Retinal pigment epithelial cell (primary cell): ENCODE results near the gene STXBP6.
"Not testable (repeated sequence)": the region's sequence is repeated elsewhere in the genome, so short reads cannot be mapped to it uniquely, and the experiment has no call there.

ENCODE experiments used
- DNase-seq: peaks from one replicate; pipeline ENCODE4 v3.0.0-alpha.2; 2010; ENCODE audit warnings: low read depth
- H3K4me3 ChIP-seq: 2 replicates; pipeline ENCODE4 v1.5.1; 2011; ENCODE audit warnings: mild to moderate bottlenecking, low read length, control low read depth, moderate library complexity
- TF ChIP-seq, protein P1 (sequence below): conservative IDR thresholded peaks from 2 replicates; pipeline ENCODE4 v1.5.1; 2011; ENCODE audit warnings: low read depth, low read length, control low read depth, inconsistent platforms

Gene STXBP6

GRCh38 chr14:24966579-24966964 lies 83.4 kb downstream of the STXBP6 start:
- H3K4me3 ChIP-seq, result no peak overlapping the region
- DNase-seq, result no peak
- TF ChIP-seq, protein P1, sequence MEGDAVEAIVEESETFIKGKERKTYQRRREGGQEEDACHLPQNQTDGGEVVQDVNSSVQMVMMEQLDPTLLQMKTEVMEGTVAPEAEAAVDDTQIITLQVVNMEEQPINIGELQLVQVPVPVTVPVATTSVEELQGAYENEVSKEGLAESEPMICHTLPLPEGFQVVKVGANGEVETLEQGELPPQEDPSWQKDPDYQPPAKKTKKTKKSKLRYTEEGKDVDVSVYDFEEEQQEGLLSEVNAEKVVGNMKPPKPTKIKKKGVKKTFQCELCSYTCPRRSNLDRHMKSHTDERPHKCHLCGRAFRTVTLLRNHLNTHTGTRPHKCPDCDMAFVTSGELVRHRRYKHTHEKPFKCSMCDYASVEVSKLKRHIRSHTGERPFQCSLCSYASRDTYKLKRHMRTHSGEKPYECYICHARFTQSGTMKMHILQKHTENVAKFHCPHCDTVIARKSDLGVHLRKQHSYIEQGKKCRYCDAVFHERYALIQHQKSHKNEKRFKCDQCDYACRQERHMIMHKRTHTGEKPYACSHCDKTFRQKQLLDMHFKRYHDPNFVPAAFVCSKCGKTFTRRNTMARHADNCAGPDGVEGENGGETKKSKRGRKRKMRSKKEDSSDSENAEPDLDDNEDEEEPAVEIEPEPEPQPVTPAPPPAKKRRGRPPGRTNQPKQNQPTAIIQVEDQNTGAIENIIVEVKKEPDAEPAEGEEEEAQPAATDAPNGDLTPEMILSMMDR, result no peak

DNA sequence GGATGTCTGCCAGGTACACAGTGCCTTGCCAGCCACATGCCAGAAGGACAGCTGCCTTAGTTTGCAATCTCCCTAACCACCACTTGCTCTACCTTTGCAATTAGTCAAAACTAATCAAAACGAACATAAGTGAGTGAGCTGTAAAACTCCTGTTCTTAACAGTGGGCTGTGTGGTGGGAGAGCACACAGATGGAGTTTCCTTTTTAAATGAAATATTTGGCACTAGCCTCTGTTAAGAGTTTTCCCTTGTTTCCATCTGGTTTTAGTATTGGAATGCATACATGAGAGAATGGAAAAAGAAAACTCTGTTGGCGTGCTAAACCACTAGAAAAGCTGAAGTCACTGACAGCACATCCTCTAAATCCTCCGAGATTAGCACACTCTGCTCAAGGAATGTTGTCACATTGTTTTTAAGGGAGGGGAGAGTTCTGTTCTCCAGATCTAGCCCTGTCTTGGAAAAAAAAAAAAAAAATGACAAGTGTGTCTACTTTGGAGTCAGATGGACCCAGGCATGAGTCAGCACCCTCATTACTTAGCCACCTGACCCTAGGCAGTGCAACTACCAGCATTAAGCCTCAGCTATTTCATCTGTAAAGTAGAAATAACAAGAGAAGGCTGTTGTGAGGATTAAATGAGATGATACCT lies 83.9 kb downstream of the STXBP6 start:
- H3K4me3 ChIP-seq, result no peak overlapping the region
- DNase-seq, result peak; percentile 95
- TF ChIP-seq, protein P1, result no peak

DNA sequence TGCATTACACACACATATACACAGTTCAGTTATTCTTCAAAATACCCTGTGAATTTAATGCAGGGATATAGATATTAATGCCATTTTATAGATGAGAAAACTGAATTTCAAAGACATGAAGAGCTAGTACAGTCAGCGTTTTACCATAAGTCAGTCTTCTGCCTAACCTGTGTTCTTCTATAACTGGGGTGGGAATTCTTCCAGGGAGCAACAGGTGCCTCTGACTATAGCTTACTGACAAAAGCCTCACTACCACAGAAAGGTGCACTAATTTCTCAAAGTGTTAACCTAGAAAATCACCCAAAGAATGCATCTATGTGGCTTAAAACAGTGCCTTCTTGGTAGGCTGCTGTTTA lies 84.4 kb downstream of the STXBP6 start:
- TF ChIP-seq, protein P1, result no peak
- DNase-seq, result no peak
- no peak overlapping the region for H3K4me3 ChIP-seq

- DNase-seq, result no peak
- H3K4me3 ChIP-seq, result no peak overlapping the region
- TF ChIP-seq, protein P1, result no peak
These were observed 85.4 kb downstream of the STXBP6 start for GRCh38 chr14:24964591-24964990.

- TF ChIP-seq, protein P1, result no peak
- H3K4me3 ChIP-seq, result no peak overlapping the region
- no peak for DNase-seq
These were observed 85.9 kb downstream of the STXBP6 start for GRCh38 chr14:24964048-24964447.

DNA sequence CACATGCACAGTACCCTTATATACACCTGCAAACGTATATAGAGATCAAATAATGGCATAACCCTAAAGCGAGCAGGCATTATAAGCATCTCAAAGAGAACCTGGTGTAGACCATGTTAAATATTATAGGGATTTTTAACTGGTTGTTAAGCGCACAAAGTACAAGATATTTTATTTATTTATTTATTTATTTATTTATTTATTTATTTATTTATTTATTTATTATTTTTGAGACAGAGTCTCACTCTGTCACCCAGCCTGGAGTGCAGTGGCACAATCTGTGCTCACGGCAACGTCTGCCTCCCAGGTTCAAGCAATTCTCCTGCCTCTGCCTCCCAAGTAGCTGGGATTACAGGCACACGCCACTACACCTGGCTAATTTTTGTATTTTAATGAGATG lies 87.8 kb downstream of the STXBP6 start:
- not testable (repeated sequence) for H3K4me3 ChIP-seq, DNase-seq

DNA sequence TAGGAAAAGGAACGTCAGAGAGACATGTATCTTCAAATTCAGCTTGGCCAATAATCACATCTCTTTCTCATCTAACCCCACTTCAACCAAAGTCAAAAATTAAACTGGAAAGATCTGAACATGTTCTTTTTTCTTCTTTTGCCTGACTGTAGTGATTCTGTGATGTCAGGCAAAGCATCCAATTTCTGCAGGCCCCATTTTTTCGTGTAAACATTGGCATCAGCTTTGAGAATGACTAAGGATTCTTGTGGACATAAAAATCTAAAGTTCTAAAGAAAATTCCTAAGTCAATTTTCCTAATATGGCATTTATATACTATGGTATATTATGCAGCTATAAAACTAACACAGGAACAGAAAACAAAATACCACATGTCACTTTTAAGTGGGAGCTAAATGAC lies 89.1 kb downstream of the STXBP6 start:
- no peak for DNase-seq
- H3K4me3 ChIP-seq, result no peak overlapping the region
- TF ChIP-seq, protein P1, result no peak
